Measurements from ENCODE around the gene MAIP1. TPM values are rescaled to one million over a fixed set of nuclear protein-coding genes. Genes with fewer than 3 reads are reported as not detected.

The MAIP1 gene
- total RNA-seq (10 to 100 TPM; 19.4 to 31.0 (median 27.0) TPM), polyA plus RNA-seq (10 to 100 TPM in 1 of 2 donors, 1 to 10 TPM in 1; 3.7 to 23.1 TPM)
- long read RNA-seq, donor 1, transcript MAIP1-202 (5 exons, 1,386 nt): major isoform, 10 of 12 reads
- long read RNA-seq, donor 1, partial matches to known transcripts: 0 of 12 reads
- long read RNA-seq, donor 1, other reads (novel, unspliced or antisense): 2 of 12 reads
- long read RNA-seq, donor 2, transcript MAIP1-202 (5 exons, 1,386 nt): major isoform, 9 of 13 reads
- long read RNA-seq, donor 2, partial matches to known transcripts: 0 of 13 reads
- long read RNA-seq, donor 2, other reads (novel, unspliced or antisense): 4 of 13 reads
- long read RNA-seq, donor 3, transcript MAIP1-202 (5 exons, 1,386 nt): major isoform, 13 of 17 reads
- long read RNA-seq, donor 3, partial matches to known transcripts: 1 of 17 reads
- long read RNA-seq, donor 3, other reads (novel, unspliced or antisense): 2 of 17 reads

GRCh38 chr2:199955339-199956061, at the start of gene MAIP1, which contains the start of gene TYW5:
TSS of gene MAIP1 (plus strand) at chr2:199955582. CDS start at chr2:199955799, 217 bp downstream.
TSS of gene TYW5 (minus strand) at chr2:199955491. CDS start at chr2:199955470, 21 bp downstream.
- Histone ChIP-seq H3K4me1 (peaks cover 9 to 48% (median 34%) of the 10 kb centered on the region in 9 donors), H3K4me3 (peak within 1 kb of the TSS; percentile 70 to 99 (median 96)), H3K27me3 (no peaks in the 10 kb centered on the region), H3K27ac (peak within 1 kb of the TSS; percentile 85 to 98 (median 92)), H3K9me3 (no peaks in the 10 kb centered on the region), H3K36me3 (peaks cover 0 to 39% (median 10%) of the 10 kb centered on the region in 9 donors)
- intact Hi-C loops (cut with DNase I): no loop called here
- WGBS, 2 donors: 0% methylated on average over 64 of the region's 64 CpGs
- peak; percentile 95 to 97 (median 96) for ATAC-seq
- DNase-seq: peak; percentile 77 to 82
- TF ChIP-seq CTCF (IDR thresholded peaks at IDR 0.05): peak in 7 of 9 donors; percentile 8 to 56 (median 35)

GRCh38 chr2:199907008-199907714, 48.2 kb upstream of the MAIP1 start:
- DNase-seq (no peak), ATAC-seq (no peak)
- Histone ChIP-seq H3K27ac (no peak overlapping the region), H3K4me3 (no peak overlapping the region), H3K27me3 (no peaks in the 10 kb centered on the region), H3K9me3 (no peaks in the 10 kb centered on the region), H3K36me3 (no peaks in the 10 kb centered on the region), H3K4me1 (peaks cover 0 to 11% (median 9%) of the 10 kb centered on the region in 9 donors)
- no peak for TF ChIP-seq CTCF (IDR thresholded peaks at IDR 0.05)
- intact Hi-C loops (cut with DNase I): no loop called here
- 81 to 83% methylated on average over 2 of the region's 2 CpGs for WGBS, 2 donors

GRCh38 chr2:199910338-199911051, 44.9 kb upstream of the MAIP1 start:
- intact Hi-C loops (cut with DNase I): no loop called here
- TF ChIP-seq CTCF (IDR thresholded peaks at IDR 0.05): no peak
- ATAC-seq (no peak), DNase-seq (no peak)
- peaks cover 0 to 4% (median 0%) of the 10 kb centered on the region in 9 donors for H3K36me3 ChIP-seq
- peak overlapping the region in 5 of 10 donors; percentile 92 to 97 (median 95) for H3K27ac ChIP-seq
- no peaks in the 10 kb centered on the region for H3K27me3 ChIP-seq
- 40 to 47% methylated on average over 18 of the region's 18 CpGs for WGBS, 2 donors
- peak overlapping the region; percentile 43 to 96 (median 82) for H3K4me3 ChIP-seq
- no peaks in the 10 kb centered on the region for H3K9me3 ChIP-seq
- peaks cover 5 to 34% (median 29%) of the 10 kb centered on the region in 9 donors for H3K4me1 ChIP-seq
